Neutrophil (primary cell): Measurements from ENCODE around the gene SLC32A1.

Experiments
- H3K27ac ChIP-seq: fragments of 200-600 bp; sonication (generic); 2 replicates; pipeline ENCODE4 v1.5.1; 2016; ENCODE audit warnings: mild to moderate bottlenecking, moderate library complexity
- H3K27me3 ChIP-seq: fragments of 200-600 bp; sonication (generic); 2 replicates; pipeline ENCODE4 v1.6.0; 2016; ENCODE audit warnings: mild to moderate bottlenecking
- H3K36me3 ChIP-seq: fragments of 200-600 bp; sonication (generic); 2 replicates; pipeline ENCODE4 v1.5.1; 2017
- H3K4me1 ChIP-seq, 2 experiments: fragments of 200-600 bp in 1 of 2; sonication (generic) in 1 of 2; 1 replicate in 1 of 2; 2 replicates in 1 of 2; pipeline versions ENCODE4 v1.5.1 to v1.6.1; 2013 to 2016; ENCODE audit warnings: low read depth in 1 of 2, low read length in 1 of 2, mild to moderate bottlenecking in 1 of 2, moderate library complexity in 1 of 2; ENCODE audit not compliant: control insufficient read depth in 1 of 2, insufficient read depth in 1 of 2
- H3K4me3 ChIP-seq, 2 experiments: fragments of 200-600 bp in 1 of 2; sonication (generic) in 1 of 2; 1 replicate in 1 of 2; 2 replicates in 1 of 2; pipeline ENCODE4 v1.5.1; 2013 to 2016; ENCODE audit warnings: low read depth in 1 of 2, low read length in 1 of 2, mild to moderate bottlenecking in 1 of 2, moderate library complexity in 1 of 2
- H3K9me3 ChIP-seq: fragments of 200-600 bp; sonication (generic); 2 replicates; pipeline ENCODE4 v1.5.1; 2016
- TF ChIP-seq, protein P1 (sequence below): fragments of 200-600 bp; sonication (generic); IDR thresholded peaks from 2 replicates; pipeline ENCODE4 v1.5.1; 2016; ENCODE audit warnings: antibody characterized with exemption

SLC32A1 gene

DNA sequence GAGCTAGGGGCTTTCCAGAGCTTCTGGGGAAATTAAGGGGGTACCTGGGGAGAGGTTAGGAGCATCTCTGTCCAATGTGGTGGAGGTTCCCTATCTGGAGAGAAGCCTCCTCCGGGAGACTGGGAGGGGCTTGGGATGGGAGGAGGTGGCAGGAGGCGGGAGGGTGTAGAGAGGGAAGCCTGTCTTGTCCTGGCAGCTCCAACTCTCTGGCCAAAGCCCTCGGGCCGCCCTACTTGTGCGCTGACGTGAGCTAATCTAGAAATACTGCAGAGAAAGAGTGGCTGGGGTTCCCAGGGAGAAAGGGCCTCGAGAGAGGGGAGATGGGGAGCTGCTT is 1.6 kb upstream of the SLC32A1 start:
- no peak overlapping the region for H3K4me3 ChIP-seq
- no peaks in the 10 kb centered on the region for H3K36me3 ChIP-seq
- H3K27me3 ChIP-seq, result peaks cover 100% of the 10 kb centered on the region
- no peaks in the 10 kb centered on the region for H3K9me3 ChIP-seq
- H3K27ac ChIP-seq, result no peak overlapping the region
- TF ChIP-seq, protein P1, sequence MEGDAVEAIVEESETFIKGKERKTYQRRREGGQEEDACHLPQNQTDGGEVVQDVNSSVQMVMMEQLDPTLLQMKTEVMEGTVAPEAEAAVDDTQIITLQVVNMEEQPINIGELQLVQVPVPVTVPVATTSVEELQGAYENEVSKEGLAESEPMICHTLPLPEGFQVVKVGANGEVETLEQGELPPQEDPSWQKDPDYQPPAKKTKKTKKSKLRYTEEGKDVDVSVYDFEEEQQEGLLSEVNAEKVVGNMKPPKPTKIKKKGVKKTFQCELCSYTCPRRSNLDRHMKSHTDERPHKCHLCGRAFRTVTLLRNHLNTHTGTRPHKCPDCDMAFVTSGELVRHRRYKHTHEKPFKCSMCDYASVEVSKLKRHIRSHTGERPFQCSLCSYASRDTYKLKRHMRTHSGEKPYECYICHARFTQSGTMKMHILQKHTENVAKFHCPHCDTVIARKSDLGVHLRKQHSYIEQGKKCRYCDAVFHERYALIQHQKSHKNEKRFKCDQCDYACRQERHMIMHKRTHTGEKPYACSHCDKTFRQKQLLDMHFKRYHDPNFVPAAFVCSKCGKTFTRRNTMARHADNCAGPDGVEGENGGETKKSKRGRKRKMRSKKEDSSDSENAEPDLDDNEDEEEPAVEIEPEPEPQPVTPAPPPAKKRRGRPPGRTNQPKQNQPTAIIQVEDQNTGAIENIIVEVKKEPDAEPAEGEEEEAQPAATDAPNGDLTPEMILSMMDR, result no peak
- H3K4me1 ChIP-seq, result peaks cover 0 to 7% of the 10 kb centered on the region in 2 experiments

DNA sequence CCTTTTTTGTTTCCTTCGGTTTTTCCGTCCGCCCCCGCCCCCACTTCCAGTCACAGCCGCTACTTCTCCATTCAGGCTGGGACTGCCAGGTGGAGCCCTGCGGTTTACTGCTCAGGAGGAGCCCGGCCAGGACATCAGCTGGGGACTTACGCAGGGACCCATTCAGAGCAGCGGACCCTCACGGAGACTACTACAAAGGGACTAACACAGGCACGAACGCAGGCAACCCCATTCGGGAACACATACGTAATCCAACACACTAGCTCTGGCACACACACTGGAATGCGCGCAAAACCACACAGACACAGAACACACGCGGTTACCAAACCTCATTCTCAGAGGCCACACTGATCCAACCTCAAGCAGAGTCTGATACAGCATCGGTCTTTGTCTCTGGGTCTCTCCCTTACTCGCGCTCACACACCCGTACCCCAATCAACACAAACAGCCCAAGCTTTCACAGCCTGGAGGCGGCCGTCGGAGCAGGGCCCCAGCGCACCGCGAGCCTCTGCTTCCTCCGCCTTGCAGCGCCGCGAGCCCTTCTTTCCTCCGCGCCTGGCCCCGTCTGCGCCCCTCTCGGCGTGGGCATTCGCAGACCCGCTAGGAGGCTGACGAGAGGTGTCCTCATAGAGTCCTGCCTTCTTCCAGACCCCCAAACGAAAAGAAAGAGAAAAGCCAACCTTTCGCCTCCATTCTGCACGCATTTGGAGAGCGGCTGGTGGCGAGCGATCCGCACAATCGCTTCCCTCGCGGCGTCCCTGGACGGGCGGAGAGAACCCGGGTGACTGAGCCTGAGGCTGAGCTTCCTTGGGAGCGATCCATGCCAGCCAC is 1.1 kb upstream of the SLC32A1 start:
- TF ChIP-seq, protein P1, result no peak
- H3K4me3 ChIP-seq, result no peak overlapping the region
- H3K4me1 ChIP-seq, result peaks cover 0 to 8% of the 10 kb centered on the region in 2 experiments
- H3K27me3 ChIP-seq, result peaks cover 100% of the 10 kb centered on the region
- no peaks in the 10 kb centered on the region for H3K9me3 ChIP-seq
- H3K36me3 ChIP-seq, result no peaks in the 10 kb centered on the region
- no peak overlapping the region for H3K27ac ChIP-seq

DNA sequence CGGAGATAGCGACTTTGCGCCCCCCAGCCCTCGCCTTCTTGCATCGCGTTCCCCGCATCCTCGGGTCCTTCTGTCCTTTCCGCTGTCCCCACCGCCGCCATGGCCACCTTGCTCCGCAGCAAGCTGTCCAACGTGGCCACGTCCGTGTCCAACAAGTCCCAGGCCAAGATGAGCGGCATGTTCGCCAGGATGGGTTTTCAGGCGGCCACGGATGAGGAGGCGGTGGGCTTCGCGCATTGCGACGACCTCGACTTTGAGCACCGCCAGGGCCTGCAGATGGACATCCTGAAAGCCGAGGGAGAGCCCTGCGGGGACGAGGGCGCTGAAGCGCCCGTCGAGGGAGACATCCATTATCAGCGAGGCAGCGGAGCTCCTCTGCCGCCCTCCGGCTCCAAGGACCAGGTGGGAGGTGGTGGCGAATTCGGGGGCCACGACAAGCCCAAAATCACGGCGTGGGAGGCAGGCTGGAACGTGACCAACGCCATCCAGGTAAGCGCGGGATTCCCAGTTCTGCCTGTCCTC is 401 bp downstream of the SLC32A1 start:
- Histone ChIP-seq H3K36me3 (no peaks in the 10 kb centered on the region), H3K27me3 (peaks cover 100% of the 10 kb centered on the region), H3K4me1 (peaks cover 0 to 8% of the 10 kb centered on the region in 2 experiments), H3K9me3 (no peaks in the 10 kb centered on the region), H3K27ac (no peak overlapping the region), H3K4me3 (no peak overlapping the region)
- TF ChIP-seq, protein P1, result no peak

DNA sequence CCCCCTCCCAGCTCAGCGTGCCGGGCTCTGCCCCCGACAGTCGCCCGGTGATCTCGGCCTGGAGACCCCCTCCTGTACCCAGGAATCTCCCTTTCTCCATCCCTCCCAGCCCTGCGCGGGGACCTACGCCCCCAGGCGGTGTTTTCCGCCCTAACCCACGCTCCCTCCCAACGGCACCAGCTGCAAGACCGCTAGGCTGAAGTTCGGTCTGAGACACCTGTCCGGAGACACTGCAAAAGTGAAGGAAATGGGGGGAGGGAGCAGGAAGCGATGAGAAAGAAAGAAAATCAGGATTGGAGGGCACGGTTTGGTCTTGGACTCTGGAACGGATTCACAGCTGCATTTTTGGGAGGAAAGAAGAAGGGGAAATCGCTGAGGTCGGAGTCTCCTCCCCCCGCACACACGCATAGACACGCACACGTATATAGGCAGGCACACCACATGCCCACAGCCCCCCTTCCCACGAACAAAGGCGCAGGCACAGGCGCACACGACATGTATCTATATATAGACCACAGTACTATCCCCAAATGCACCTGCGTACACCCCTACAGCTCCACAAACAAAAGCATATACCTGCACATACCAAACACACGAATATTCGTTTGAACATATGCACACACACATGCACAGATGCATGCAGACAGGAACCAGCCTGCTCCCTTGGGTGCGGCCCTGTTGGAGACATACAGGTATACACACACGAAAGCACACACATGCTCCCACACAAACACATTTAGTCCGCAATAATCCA is 1.0 kb downstream of the SLC32A1 start:
- Histone ChIP-seq H3K4me1 (peaks cover 0 to 8% of the 10 kb centered on the region in 2 experiments), H3K4me3 (no peak overlapping the region), H3K9me3 (no peaks in the 10 kb centered on the region), H3K36me3 (no peaks in the 10 kb centered on the region), H3K27ac (no peak overlapping the region), H3K27me3 (peaks cover 100% of the 10 kb centered on the region)
- TF ChIP-seq, protein P1, result no peak

DNA sequence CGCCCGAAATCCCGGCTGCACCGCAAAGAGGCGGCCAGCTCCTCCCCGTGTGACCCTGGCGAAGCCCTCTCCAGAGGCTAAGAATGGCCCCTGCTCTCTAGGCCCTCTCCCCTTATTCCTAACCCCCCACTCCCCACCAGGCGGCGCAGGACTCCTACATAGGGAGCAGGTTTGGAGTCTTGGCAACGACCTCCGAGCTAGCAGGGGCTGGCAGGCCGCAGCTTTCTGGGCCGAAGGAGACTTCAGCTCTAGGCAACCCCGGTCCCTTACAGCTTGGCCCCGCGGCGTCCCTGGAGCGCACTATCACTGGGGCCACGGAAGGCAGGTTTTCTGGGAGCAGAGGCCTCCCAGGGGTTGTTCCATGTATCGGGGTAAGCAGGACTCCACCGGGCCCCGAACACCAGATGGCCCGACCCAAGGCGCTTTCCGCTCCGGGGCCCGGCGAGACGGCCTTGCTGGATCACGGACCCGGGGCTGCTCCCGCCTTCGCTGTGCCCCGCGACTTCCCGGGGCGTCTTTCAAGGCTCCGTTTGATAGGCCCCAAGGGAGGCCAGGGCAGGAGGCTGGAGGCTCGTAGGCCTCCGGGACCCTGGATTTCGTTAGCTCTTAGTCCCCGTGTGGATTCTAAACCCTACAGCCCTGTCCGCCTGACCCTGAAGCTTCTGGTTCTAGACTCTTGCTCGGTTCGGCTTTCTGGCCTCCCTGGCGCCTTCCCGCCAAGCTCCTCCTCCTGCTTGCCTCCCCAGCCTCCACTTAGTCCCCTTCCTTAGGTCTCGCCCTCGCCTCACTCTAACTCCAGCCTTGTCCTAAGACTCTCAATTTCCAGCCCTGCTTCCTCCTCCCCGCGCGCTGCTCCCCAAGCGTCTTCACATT is 1.9 kb downstream of the SLC32A1 start:
- no peak overlapping the region for H3K27ac ChIP-seq
- no peak overlapping the region for H3K4me3 ChIP-seq
- TF ChIP-seq, protein P1, result no peak
- H3K4me1 ChIP-seq, result peaks cover 3 to 13% of the 10 kb centered on the region in 2 experiments
- H3K27me3 ChIP-seq, result peaks cover 100% of the 10 kb centered on the region
- H3K36me3 ChIP-seq, result no peaks in the 10 kb centered on the region
- no peaks in the 10 kb centered on the region for H3K9me3 ChIP-seq
